ENCODE results near the gene DYNLT3. TPM values are rescaled to one million over a fixed set of nuclear protein-coding genes. Genes with fewer than 3 reads are reported as not detected.

DYNLT3 gene
- total RNA-seq, 1 experiment from 2014 or later: not detected

DNA sequence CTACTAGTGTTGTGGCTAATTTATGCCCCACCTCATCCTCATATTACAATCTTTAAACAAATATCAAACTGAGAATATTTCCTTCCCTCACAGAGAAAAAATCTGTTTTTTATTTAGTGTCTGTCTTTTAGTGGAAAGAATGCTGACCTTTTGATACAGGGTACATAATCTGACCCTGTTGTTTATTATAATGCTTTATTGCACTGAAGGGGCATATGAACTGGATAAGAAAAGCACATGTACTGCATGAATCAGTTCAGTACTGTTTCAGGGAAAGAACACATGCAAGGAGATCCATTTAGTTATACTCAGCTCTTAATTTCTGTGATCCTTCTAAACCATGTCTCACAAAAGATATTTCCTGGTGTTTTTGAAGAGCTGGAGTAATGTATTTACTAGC, 15.5 kb upstream of the DYNLT3 start:
- H3K9me3 ChIP-seq (replicated peaks): no peaks in the 10 kb centered on the region
- H3K4me3 ChIP-seq: no peak overlapping the region
- H3K27ac ChIP-seq: no peak overlapping the region
- no peaks in the 10 kb centered on the region for H3K4me1 ChIP-seq
- no peak for DNase-seq
- H3K27me3 ChIP-seq: no peaks in the 10 kb centered on the region
- H3K36me3 ChIP-seq: no peaks in the 10 kb centered on the region

DNA sequence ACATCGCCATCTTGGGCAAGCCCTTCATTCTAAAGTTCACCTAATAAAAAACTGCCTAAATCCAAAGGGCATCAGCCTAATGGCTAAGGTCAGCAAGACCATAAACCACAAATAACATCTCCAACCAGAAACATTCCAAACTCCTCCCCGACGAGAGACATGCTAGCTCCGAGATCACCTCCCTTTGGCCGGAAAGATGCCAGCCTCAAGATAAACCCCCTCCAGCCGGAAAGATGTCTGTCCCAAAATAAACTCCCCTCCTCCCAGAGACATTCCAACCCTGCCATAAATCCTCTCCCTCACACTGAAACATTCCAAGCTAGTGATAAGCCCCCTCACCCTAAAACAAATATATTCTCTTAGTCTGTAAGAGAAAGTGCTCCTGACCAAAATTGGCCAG, 13.3 kb upstream of the DYNLT3 start:
- no peaks in the 10 kb centered on the region for H3K4me1 ChIP-seq
- H3K36me3 ChIP-seq: no peaks in the 10 kb centered on the region
- no peak overlapping the region for H3K27ac ChIP-seq
- no peaks in the 10 kb centered on the region for H3K9me3 ChIP-seq (replicated peaks)
- DNase-seq: no peak
- no peak overlapping the region for H3K4me3 ChIP-seq
- no peaks in the 10 kb centered on the region for H3K27me3 ChIP-seq

DNA sequence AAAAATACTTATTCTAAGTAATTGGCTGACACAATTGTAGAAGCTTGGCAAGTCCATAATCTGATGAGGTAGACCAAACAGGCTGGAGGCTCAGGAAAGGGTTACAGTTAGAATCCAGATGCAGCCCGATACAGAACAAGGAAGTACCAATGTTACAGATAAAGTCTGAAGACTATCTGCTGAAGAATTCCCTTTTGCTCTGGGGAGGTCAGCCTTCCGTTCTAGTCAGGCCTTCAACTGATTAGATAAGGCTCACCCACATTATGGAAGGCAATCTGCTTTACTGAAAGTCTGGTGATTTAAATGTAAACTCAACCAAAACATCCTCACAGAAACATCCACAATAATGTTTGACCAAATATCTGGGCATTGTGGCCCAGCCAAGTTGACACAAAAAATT, 7.4 kb upstream of the DYNLT3 start:
- H3K4me1 ChIP-seq: no peaks in the 10 kb centered on the region
- DNase-seq: no peak
- no peaks in the 10 kb centered on the region for H3K36me3 ChIP-seq
- H3K4me3 ChIP-seq: no peak overlapping the region
- no peaks in the 10 kb centered on the region for H3K9me3 ChIP-seq (replicated peaks)
- H3K27ac ChIP-seq: no peak overlapping the region
- no peaks in the 10 kb centered on the region for H3K27me3 ChIP-seq

DNA sequence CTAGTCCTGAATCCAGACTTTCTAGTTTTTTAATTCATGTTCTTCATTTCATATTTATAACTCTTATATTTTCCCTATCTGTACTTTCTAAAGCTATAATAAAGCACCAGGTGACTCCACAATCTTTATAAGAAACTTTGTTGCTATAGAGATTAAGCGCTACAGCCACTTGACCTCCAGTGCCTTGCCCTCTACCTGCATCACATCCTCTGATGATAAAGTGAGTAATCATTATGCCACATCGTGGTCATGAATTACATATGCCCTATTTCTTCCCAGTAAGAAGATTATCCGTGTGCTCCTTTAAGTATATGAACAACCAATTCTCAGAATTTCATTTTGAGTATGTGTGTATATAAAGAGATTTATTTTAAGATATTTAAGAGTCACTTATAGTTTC, 6.8 kb upstream of the DYNLT3 start:
- Histone ChIP-seq H3K36me3 (no peaks in the 10 kb centered on the region), H3K4me1 (no peaks in the 10 kb centered on the region), H3K4me3 (no peak overlapping the region), H3K27ac (no peak overlapping the region), H3K27me3 (no peaks in the 10 kb centered on the region), H3K9me3 (replicated peaks) (no peaks in the 10 kb centered on the region)
- no peak for DNase-seq

DNA sequence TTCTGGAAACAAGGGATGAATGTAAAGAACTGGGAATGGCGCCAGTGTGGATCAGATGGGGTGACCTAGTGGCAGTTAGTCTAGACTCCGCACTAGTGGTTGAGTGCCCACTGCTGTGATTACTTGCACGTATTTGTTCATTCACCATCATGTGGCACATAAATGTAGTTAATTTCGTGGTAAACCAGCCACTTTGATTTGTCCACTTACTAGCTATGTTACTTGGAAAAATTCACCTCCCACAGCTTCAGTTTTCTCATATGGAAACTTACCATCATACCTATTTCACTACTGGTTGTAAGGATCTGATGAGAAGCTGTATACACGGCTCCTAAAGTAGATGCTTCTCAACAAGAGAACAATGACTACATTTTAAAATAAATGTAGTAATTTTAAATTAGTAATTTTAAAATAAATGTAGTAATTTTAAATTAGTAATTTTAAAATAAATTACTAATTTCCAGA, 394 bp upstream of the DYNLT3 start:
- no peaks in the 10 kb centered on the region for H3K36me3 ChIP-seq
- H3K4me1 ChIP-seq: no peaks in the 10 kb centered on the region
- H3K27me3 ChIP-seq: no peaks in the 10 kb centered on the region
- H3K9me3 ChIP-seq (replicated peaks): no peaks in the 10 kb centered on the region
- no peak overlapping the region for H3K4me3 ChIP-seq
- no peak for DNase-seq
- no peak overlapping the region for H3K27ac ChIP-seq

DNA sequence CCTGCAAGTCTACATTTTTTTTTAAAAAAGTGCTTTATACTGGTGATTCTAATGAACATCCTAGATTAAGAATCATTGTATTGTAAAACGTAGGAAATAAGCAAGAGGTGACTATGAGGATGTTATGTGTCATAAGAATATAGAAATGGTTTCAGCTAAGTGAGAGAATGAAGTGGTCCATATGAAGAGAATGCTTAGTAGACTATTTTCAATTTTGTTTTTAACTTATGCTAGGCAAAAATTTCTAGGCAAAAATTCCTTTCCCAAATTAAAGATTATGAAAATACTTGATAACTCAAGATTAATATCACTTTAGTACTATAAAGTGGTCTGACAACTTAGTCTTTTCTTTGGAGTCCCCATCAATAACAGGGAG, 825 bp downstream of the DYNLT3 start:
- no peaks in the 10 kb centered on the region for H3K27me3 ChIP-seq
- no peak overlapping the region for H3K4me3 ChIP-seq
- no peak overlapping the region for H3K27ac ChIP-seq
- no peaks in the 10 kb centered on the region for H3K9me3 ChIP-seq (replicated peaks)
- DNase-seq: no peak
- H3K36me3 ChIP-seq: no peaks in the 10 kb centered on the region
- H3K4me1 ChIP-seq: no peaks in the 10 kb centered on the region

DNA sequence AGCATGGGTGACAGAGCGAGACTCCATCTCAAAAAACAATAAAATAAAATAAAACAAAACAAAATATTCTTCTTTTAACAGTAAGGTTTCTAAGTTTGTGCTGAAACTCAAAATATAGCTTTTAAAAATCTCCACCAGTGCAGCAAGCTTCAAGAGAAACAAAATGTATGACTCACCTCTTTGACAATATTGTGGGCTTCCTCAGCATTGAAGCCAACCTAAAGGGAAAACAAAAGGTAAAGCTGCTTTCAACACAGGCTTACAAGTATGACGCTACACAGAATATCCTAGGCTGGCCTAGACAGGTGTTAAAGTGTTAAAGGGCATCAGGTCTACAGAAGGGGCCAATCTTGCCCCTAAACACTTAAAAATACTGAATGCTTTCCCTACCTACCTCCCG, 1.2 kb downstream of the DYNLT3 start:
- Histone ChIP-seq H3K36me3 (no peaks in the 10 kb centered on the region), H3K9me3 (replicated peaks) (no peaks in the 10 kb centered on the region), H3K27me3 (no peaks in the 10 kb centered on the region), H3K4me1 (no peaks in the 10 kb centered on the region), H3K4me3 (no peak overlapping the region), H3K27ac (no peak overlapping the region)
- no peak for DNase-seq

DNA sequence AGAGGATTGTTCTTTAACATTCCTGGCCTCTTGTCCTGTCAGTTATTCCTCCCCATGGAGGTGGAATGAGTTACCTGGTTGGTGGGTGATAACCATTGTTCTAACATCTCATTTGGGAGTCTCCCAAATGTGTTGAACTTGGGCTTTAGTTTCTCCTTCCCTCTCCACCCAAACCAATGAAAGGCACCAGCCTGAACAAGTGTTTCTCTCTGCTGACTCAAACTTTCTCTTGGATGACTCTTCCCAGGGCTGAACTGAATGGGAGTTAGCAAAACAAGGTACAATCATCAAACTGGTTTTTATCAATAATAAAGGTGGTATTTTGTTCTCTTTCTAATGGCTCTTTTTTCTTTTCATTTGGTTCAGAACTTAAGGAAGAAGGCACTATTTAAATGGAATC, 2.7 kb downstream of the DYNLT3 start:
- H3K36me3 ChIP-seq: no peaks in the 10 kb centered on the region
- no peak overlapping the region for H3K27ac ChIP-seq
- no peaks in the 10 kb centered on the region for H3K9me3 ChIP-seq (replicated peaks)
- no peak overlapping the region for H3K4me3 ChIP-seq
- H3K4me1 ChIP-seq: no peaks in the 10 kb centered on the region
- DNase-seq: no peak
- H3K27me3 ChIP-seq: no peaks in the 10 kb centered on the region

DNA sequence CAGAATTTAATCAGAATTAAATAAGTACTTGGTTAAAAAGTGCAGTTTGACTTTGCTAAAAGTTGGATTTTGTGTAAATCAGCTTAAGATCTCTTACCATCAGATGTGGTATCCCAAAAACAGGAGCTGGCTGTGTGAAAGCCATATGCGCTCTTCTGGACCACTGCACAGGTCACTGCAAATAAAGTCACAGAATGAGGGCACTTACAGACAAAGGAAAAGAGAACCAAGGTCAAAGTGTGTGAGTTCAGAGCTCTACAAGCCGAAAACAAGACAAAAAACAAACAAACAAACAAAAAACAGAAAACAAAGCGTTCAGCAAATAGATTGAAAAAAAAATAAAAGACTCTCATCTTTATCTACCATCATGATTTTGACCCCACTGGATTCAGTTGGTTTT, 6.4 kb downstream of the DYNLT3 start:
- Histone ChIP-seq H3K4me1 (no peaks in the 10 kb centered on the region), H3K27ac (no peak overlapping the region), H3K4me3 (no peak overlapping the region), H3K36me3 (no peaks in the 10 kb centered on the region), H3K9me3 (replicated peaks) (no peaks in the 10 kb centered on the region), H3K27me3 (no peaks in the 10 kb centered on the region)
- no peak for DNase-seq

DNA sequence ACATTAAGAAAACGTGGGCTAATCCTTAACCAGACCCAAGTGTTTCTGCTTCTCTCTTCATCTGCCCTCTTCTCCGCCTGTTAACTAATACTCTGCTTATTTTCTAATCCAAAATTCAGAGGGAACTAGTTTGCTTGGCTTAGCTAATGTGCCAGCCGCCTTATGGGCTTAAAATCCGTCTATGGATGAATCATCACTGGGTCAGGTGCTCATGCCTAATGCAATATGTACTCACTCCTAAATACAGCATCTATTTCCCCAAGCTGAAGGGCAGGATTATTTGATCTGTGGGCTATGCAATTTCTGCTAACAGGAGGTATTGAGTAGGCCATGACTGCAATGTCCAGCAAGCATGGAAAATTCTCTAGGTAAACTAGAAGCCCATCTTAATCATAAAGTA, 12.4 kb downstream of the DYNLT3 start:
- no peak for DNase-seq
- H3K4me3 ChIP-seq: no peak overlapping the region
- no peak overlapping the region for H3K27ac ChIP-seq
- no peaks in the 10 kb centered on the region for H3K4me1 ChIP-seq
- no peaks in the 10 kb centered on the region for H3K36me3 ChIP-seq
- H3K27me3 ChIP-seq: no peaks in the 10 kb centered on the region
- H3K9me3 ChIP-seq (replicated peaks): no peaks in the 10 kb centered on the region

DNA sequence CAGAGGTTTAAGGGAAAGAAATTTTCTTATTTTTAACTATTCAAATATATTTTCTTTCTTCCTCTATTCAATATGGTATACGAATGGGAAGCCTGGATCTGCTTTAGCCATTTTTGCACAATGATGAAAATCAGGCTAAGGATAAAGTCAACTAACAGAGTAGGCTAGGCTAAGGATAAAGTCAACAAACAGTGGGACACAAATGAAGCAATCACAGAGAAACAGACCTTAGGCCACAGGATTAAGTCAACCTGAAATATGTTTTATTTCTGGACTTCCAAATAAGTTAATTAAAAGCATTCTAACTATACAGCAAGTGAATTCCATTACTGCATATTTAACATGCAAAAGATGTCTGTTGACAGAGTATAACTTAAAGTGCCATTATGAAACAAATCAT, 17.0 kb downstream of the DYNLT3 start:
- Histone ChIP-seq H3K27me3 (no peaks in the 10 kb centered on the region), H3K27ac (no peak overlapping the region), H3K36me3 (no peaks in the 10 kb centered on the region), H3K4me1 (no peaks in the 10 kb centered on the region), H3K4me3 (no peak overlapping the region), H3K9me3 (replicated peaks) (no peaks in the 10 kb centered on the region)
- no peak for DNase-seq

DNA sequence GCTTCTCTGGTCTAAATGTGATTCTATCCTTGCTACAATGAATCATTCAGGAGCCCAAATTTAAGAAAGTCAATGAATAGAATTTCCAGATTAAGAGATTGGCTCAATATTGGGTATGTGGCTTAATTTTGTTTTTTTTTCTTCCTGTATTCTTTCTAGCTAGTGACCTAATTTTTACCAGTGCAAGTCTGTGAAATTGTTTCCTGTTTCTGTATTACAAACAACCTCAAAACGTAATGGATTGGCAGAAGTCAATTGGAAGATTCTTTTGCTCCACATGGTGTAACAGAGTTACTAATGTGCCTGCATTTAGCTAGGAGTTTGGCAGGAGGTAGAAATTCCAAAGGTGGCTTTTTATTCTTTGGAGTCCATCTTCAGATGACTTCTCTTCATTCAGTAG, 17.6 kb downstream of the DYNLT3 start:
- Histone ChIP-seq H3K4me3 (no peak overlapping the region), H3K36me3 (no peaks in the 10 kb centered on the region), H3K27ac (no peak overlapping the region), H3K27me3 (no peaks in the 10 kb centered on the region), H3K9me3 (replicated peaks) (no peaks in the 10 kb centered on the region), H3K4me1 (no peaks in the 10 kb centered on the region)
- DNase-seq: no peak

DNA sequence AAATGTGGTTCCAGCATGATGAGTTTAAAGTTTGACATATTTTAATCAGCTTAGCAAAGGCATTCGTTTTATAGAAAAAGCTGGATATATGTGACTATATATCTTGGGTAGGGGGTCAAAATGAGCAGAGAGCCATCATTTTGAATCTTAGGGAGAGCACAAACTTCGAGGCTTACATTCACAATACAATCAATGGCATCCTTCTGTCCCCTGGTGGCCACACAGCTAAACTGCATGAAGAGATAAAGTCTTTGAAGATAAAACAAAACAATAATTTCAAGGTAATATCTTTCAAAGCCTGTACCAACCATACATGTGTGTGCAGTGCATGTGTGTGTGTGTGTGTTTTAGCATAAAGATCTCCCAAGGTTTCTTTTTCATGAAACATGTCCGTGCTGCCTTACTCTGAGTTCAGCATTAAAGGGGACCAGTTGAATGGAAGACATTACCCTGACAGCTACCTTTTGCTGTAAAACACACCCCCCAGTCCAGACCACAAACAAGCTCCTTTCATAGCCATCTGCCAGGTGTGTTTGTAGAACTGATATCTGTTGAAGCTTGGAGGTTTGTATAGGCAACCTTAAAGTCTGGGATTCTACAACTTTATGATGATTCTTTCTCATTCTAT, 22.0 kb downstream of the DYNLT3 start:
- no peaks in the 10 kb centered on the region for H3K9me3 ChIP-seq (replicated peaks)
- no peaks in the 10 kb centered on the region for H3K27me3 ChIP-seq
- H3K36me3 ChIP-seq: no peaks in the 10 kb centered on the region
- H3K4me1 ChIP-seq: no peaks in the 10 kb centered on the region
- no peak overlapping the region for H3K27ac ChIP-seq
- H3K4me3 ChIP-seq: no peak overlapping the region
- DNase-seq: peak in 1 of 2 experiments; percentile 32

DNA sequence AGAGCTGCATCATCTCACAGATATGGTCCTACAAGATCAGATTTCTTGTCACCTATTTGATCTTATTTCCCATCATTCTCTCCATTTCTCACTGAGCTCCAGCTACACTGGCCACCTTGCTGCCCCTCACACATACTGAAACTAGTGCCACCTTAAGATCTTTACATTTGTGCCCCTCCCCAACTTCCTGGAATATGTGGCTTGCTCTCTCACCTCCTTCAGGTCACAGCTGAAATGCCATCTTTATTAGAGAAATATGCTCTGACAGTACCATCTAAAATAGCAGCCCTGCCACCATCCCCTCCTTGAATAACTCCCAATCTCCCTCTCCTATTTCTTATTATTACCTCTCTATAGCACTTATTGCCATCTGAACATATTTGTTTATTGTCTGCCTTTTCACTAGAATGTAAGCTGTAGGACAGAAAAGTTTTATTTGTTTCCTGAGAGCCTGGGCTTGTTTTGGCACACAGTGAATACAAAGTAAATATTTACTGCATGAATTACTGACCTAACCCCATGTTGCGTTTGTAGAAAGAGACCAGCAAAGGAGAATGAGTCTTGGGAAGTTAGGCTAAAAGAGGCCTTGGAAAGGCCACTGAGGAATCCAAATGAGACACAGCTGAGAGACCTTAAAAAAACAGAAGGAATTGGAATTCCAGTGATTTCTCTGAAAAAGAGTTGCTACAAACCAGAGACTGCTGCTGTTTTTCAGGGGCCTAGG, 22.7 kb downstream of the DYNLT3 start:
- H3K36me3 ChIP-seq: no peaks in the 10 kb centered on the region
- H3K9me3 ChIP-seq (replicated peaks): no peaks in the 10 kb centered on the region
- no peak overlapping the region for H3K27ac ChIP-seq
- no peaks in the 10 kb centered on the region for H3K4me1 ChIP-seq
- H3K27me3 ChIP-seq: no peaks in the 10 kb centered on the region
- H3K4me3 ChIP-seq: no peak overlapping the region
- no peak for DNase-seq

DNA sequence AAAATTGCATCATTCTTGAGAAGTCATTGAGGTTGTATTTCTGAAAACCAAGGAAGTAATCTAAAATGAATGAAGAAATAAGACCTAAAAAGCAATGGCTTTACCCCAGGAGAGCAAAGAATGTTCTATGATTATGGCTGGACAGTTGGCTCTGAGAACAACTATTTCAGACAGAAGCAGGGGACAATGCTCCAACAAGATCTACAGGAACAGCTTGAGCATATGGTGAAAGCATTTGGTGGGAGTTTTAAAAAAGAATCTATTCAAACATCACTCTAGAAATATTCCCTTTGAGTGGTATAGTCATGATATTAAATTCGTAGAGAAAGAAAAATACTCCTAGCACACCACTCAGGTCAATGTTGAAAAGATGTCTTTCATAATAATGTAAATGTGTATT, 26.7 kb downstream of the DYNLT3 start:
- no peak for DNase-seq
- Histone ChIP-seq H3K4me3 (no peak overlapping the region), H3K4me1 (no peaks in the 10 kb centered on the region), H3K36me3 (no peaks in the 10 kb centered on the region), H3K9me3 (replicated peaks) (no peaks in the 10 kb centered on the region), H3K27me3 (no peaks in the 10 kb centered on the region), H3K27ac (no peak overlapping the region)

DNA sequence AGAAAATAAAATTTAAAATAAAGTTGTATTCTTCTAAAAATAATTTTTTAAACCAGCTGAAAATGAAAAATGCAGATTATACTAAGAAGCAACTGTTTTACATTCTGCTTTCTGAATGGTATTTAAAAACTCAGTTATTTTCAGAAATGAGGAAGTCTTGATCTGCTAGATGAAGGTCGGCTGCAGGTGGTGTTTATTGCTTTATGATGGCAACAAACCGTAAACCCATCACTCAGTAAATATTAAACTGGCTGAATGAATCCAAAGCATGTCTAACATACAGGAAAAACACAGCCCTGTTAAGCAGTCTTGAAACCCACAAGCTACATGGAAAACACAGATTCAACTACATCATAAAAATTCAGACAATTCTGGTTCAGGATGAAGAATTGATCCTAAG, 29.3 kb downstream of the DYNLT3 start:
- H3K9me3 ChIP-seq (replicated peaks): no peaks in the 10 kb centered on the region
- no peaks in the 10 kb centered on the region for H3K27me3 ChIP-seq
- no peaks in the 10 kb centered on the region for H3K4me1 ChIP-seq
- H3K27ac ChIP-seq: no peak overlapping the region
- no peak overlapping the region for H3K4me3 ChIP-seq
- no peak for DNase-seq
- no peaks in the 10 kb centered on the region for H3K36me3 ChIP-seq

Measured in SJCRH30 (cell line).